NCI-H345 (cell line): Measurements from ENCODE around the gene LRRTM4.
"Not testable (repeated sequence)": the region's sequence is repeated elsewhere in the genome, so short reads cannot be mapped to it uniquely, and the experiment has no call there.

Source experiments
- DNase-seq: peaks from one replicate; lab custom pipeline; 2025; lab: John Stamatoyannopoulos, UW

LRRTM4 gene

GRCh38 chr2:76862901-76863300, 659.3 kb downstream of the LRRTM4 start:
- no peak for DNase-seq

- DNase-seq, result no peak
Measured at GRCh38 chr2:76861708-76862107, 660.5 kb downstream of the LRRTM4 start.

GRCh38 chr2:76851000-76851399, 671.2 kb downstream of the LRRTM4 start:
- peak; percentile 56 for DNase-seq

- no peak for DNase-seq
Measured at GRCh38 chr2:76849086-76849485, 673.1 kb downstream of the LRRTM4 start.

- DNase-seq, result no peak
Measured at GRCh38 chr2:76839826-76840225, 682.4 kb downstream of the LRRTM4 start.

- DNase-seq, result no peak
Measured at GRCh38 chr2:76829374-76830234, 692.6 kb downstream of the LRRTM4 start.

GRCh38 chr2:76826691-76827090, 695.5 kb downstream of the LRRTM4 start:
- no peak for DNase-seq

- no peak for DNase-seq
Measured at GRCh38 chr2:76825140-76825970, 696.8 kb downstream of the LRRTM4 start.

GRCh38 chr2:76821731-76822130, 700.4 kb downstream of the LRRTM4 start:
- DNase-seq, result no peak

GRCh38 chr2:76813084-76813483, 709.1 kb downstream of the LRRTM4 start:
- no peak for DNase-seq

- DNase-seq, result no peak
Measured at GRCh38 chr2:76812156-76812555, 710.0 kb downstream of the LRRTM4 start.

GRCh38 chr2:76809136-76809535, 713.0 kb downstream of the LRRTM4 start:
- no peak for DNase-seq

- no peak for DNase-seq
Measured at GRCh38 chr2:76808732-76809131, 713.4 kb downstream of the LRRTM4 start.

- no peak for DNase-seq
Measured at GRCh38 chr2:76793647-76794334, 728.4 kb downstream of the LRRTM4 start.

- DNase-seq, result not testable (repeated sequence)
Measured at GRCh38 chr2:76781313-76781712, 740.9 kb downstream of the LRRTM4 start.

- DNase-seq, result no peak
Measured at GRCh38 chr2:76763276-76763675, 758.9 kb downstream of the LRRTM4 start.

GRCh38 chr2:76760367-76760704, 761.8 kb downstream of the LRRTM4 start:
- DNase-seq, result no peak

GRCh38 chr2:76759634-76760366, 762.4 kb downstream of the LRRTM4 start:
- DNase-seq, result no peak

- peak; percentile 87 for DNase-seq
Measured at GRCh38 chr2:76752506-76752905, 769.7 kb downstream of the LRRTM4 start.

GRCh38 chr2:76749858-76750257, 772.3 kb downstream of the LRRTM4 start:
- DNase-seq, result no peak

- DNase-seq, result no peak
Measured at GRCh38 chr2:76748581-76749296, 773.4 kb downstream of the LRRTM4 start.
